ENCODE data around the gene SYCP2L.

GRCh38 chr6:10896691-10897090 lies 9.8 kb downstream of the SYCP2L start:
- no peak for TF ChIP-seq CTCF (optimal IDR thresholded peaks at IDR 0.05 in 1 of 3, IDR thresholded peaks at IDR 0.05 in 1 of 3, conservative IDR thresholded peaks at IDR 0.05 in 1 of 3; ENCODE audit: extremely low read depth in 1 of 3, insufficient read depth in 2 of 3, low read length in 3 of 3)
- TF ChIP-seq EZH2 (IDR thresholded peaks at IDR 0.05; ENCODE audit: low read length): no peak

Measured in keratinocyte (primary cell).